Hepatocyte (in vitro differentiated cells): Measurements from ENCODE around the gene TMPRSS9. TPM values are rescaled to one million over a fixed set of nuclear protein-coding genes. Genes with fewer than 3 reads are reported as not detected.

Experiments
- DNase-seq: peaks from one replicate; pipeline ENCODE4 v3.0.0-alpha.2; 2016; ENCODE audit warnings: low spot score
- H2AFZ ChIP-seq: fragments of 200-600 bp; sonication (generic); 2 replicates; pipeline ENCODE4 v1.6.0; 2016; ENCODE audit warnings: antibody characterized with exemption, mild to moderate bottlenecking
- H3K27ac ChIP-seq: fragments of 200-600 bp; sonication (generic); 2 replicates; pipeline ENCODE4 v1.5.1; 2016; ENCODE audit warnings: mild to moderate bottlenecking
- H3K27me3 ChIP-seq: fragments of 200-600 bp; sonication (generic); 2 replicates; pipeline ENCODE4 v1.6.1; 2016
- H3K36me3 ChIP-seq: fragments of 200-600 bp; sonication (generic); replicated peaks from 2 replicates; pipeline ENCODE4 v1.5.1; 2016; ENCODE audit warnings: low read depth; ENCODE audit not compliant: insufficient read depth
- H3K4me1 ChIP-seq: fragments of 200-600 bp; sonication (generic); 2 replicates; pipeline ENCODE4 v1.5.1; 2016; ENCODE audit warnings: mild to moderate bottlenecking, moderate library complexity; ENCODE audit not compliant: insufficient read depth
- H3K4me2 ChIP-seq: fragments of 200-600 bp; sonication (generic); 2 replicates; pipeline ENCODE4 v1.6.0; 2016
- H3K4me3 ChIP-seq: fragments of 200-600 bp; sonication (generic); 2 replicates; pipeline ENCODE4 v1.5.1; 2016; ENCODE audit warnings: mild to moderate bottlenecking
- H3K79me2 ChIP-seq: fragments of 200-600 bp; sonication (generic); 2 replicates; pipeline ENCODE4 v1.6.0; 2017; ENCODE audit warnings: mild to moderate bottlenecking
- H3K9me2 ChIP-seq: fragments of 200-600 bp; sonication (generic); replicated peaks from 2 replicates; pipeline ENCODE4 v1.6.0; 2017; ENCODE audit warnings: mild to moderate bottlenecking; ENCODE audit not compliant: insufficient read depth
- H3K9me3 ChIP-seq: fragments of 200-600 bp; sonication (generic); 2 replicates; pipeline ENCODE4 v1.5.1; 2016; ENCODE audit warnings: low read depth, mild to moderate bottlenecking
- H4K20me1 ChIP-seq: fragments of 200-600 bp; sonication (generic); 2 replicates; pipeline ENCODE4 v1.6.0; 2016; ENCODE audit warnings: mild to moderate bottlenecking; ENCODE audit not compliant: insufficient read depth, poor library complexity, severe bottlenecking
- CTCF ChIP-seq: fragments of 200-600 bp; sonication (generic); IDR thresholded peaks from 2 replicates; pipeline ENCODE4 v1.5.1; 2016; ENCODE audit warnings: antibody characterized with exemption, mild to moderate bottlenecking; ENCODE audit not compliant: poor library complexity
- EZH2 ChIP-seq: fragments of 200-600 bp; sonication (generic); IDR thresholded peaks from 2 replicates; pipeline ENCODE4 v1.6.1; 2016; ENCODE audit warnings: antibody characterized with exemption, mild to moderate bottlenecking, borderline replicate concordance
- EZH2phosphoT487 ChIP-seq: fragments of 200-600 bp; sonication (generic); IDR thresholded peaks from one replicate; pipeline ENCODE4 v1.6.1; 2018; ENCODE audit warnings: antibody characterized with exemption, mild to moderate bottlenecking, low read depth, moderate library complexity; ENCODE audit not compliant: unreplicated experiment, severe bottlenecking
- WGBS: methylation state at CpG from one replicate; pipeline ENCODE4 v1.1.6; 2016; ENCODE audit warnings: low lambda C conversion rate; ENCODE audit errors: missing lambda C conversion rate; 5-methylcytosine and 5-hydroxymethylcytosine counted together
- polyA plus RNA-seq: library from polyadenylated mRNA; unstranded; fragments of >200 nt; fragmentation: Nextera tagmentation; extraction: Ambion mirVana; gene quantifications from 2 replicates; pipeline ENCODE4 v1.2.1, GENCODE V29; 2016
- total RNA-seq: library from RNA; depleted of rRNA; stranded (reverse); fragments of >200 nt; gene quantifications from 2 replicates; pipeline ENCODE4 v1.2.3, GENCODE V29; 2014

Gene TMPRSS9
- total and polyA plus RNA-seq, 2 experiments from 2014 or later = 0.23 TPM; not detected in 1

GRCh38 chr19:2337329-2337707, 22.7 kb upstream of the TMPRSS9 start:
- peaks cover 49% of the 10 kb centered on the region for H3K79me2 ChIP-seq
- no peaks in the 10 kb centered on the region for H3K27me3 ChIP-seq
- H3K27ac ChIP-seq = peak overlapping the region; percentile 74
- H2AFZ ChIP-seq = no peak overlapping the region
- no peak overlapping the region for H3K4me3 ChIP-seq
- no peaks in the 10 kb centered on the region for H4K20me1 ChIP-seq
- no peak overlapping the region for H3K4me2 ChIP-seq
- H3K36me3 ChIP-seq = no peaks in the 10 kb centered on the region
- TF ChIP-seq EZH2 (no peak), EZH2phosphoT487 (no peak), CTCF (peak; percentile 16)
- peak; percentile 80 for DNase-seq
- H3K9me3 ChIP-seq = no peaks in the 10 kb centered on the region
- no peaks in the 10 kb centered on the region for H3K9me2 ChIP-seq
- H3K4me1 ChIP-seq = peaks cover 18% of the 10 kb centered on the region
- WGBS = 44% methylated on average over 17 of the region's 19 CpGs

GRCh38 chr19:2338055-2338615, 21.9 kb upstream of the TMPRSS9 start:
- Histone ChIP-seq H3K4me3 (no peak overlapping the region), H3K27ac (peak overlapping the region; percentile 48), H3K79me2 (peaks cover 44% of the 10 kb centered on the region), H3K4me1 (peaks cover 13% of the 10 kb centered on the region), H3K27me3 (no peaks in the 10 kb centered on the region), H3K36me3 (no peaks in the 10 kb centered on the region), H3K4me2 (no peak overlapping the region), H2AFZ (no peak overlapping the region), H4K20me1 (no peaks in the 10 kb centered on the region), H3K9me3 (no peaks in the 10 kb centered on the region), H3K9me2 (no peaks in the 10 kb centered on the region)
- 92% methylated on average over 21 of the region's 21 CpGs for WGBS
- TF ChIP-seq EZH2phosphoT487 = no peak
- TF ChIP-seq EZH2 = no peak
- no peak for TF ChIP-seq CTCF
- no peak for DNase-seq

- H2AFZ ChIP-seq = no peak overlapping the region
- H3K4me3 ChIP-seq = no peak overlapping the region
- no peaks in the 10 kb centered on the region for H4K20me1 ChIP-seq
- H3K4me2 ChIP-seq = no peak overlapping the region
- H3K36me3 ChIP-seq = no peaks in the 10 kb centered on the region
- WGBS = 96% methylated on average over 40 of the region's 54 CpGs
- TF ChIP-seq EZH2 (no peak), CTCF (no peak), EZH2phosphoT487 (no peak)
- no peak overlapping the region for H3K27ac ChIP-seq
- no peak for DNase-seq
- H3K4me1 ChIP-seq = peaks cover 5% of the 10 kb centered on the region
- peaks cover 36% of the 10 kb centered on the region for H3K79me2 ChIP-seq
- no peaks in the 10 kb centered on the region for H3K9me2 ChIP-seq
- no peaks in the 10 kb centered on the region for H3K27me3 ChIP-seq
- no peaks in the 10 kb centered on the region for H3K9me3 ChIP-seq
Measured at GRCh38 chr19:2338751-2339643, 21.1 kb upstream of the TMPRSS9 start.
